ENCODE results near the gene GTF2I.
"Not testable (repeated sequence)": the region's sequence is repeated elsewhere in the genome, so short reads cannot be mapped to it uniquely, and the experiment has no call there.

The GTF2I gene

GRCh38 chr7:74717889-74718288 is 60.4 kb downstream of the GTF2I start:
- no peak for DNase-seq (ENCODE audit: low spot score)

GRCh38 chr7:74718336-74718735 is 60.8 kb downstream of the GTF2I start:
- DNase-seq (ENCODE audit: low spot score), result no peak

GRCh38 chr7:74722153-74722552 is 64.6 kb downstream of the GTF2I start:
- no peak for DNase-seq (ENCODE audit: low spot score)

- no peak for DNase-seq (ENCODE audit: low spot score)
Observed at GRCh38 chr7:74725840-74726239, 68.3 kb downstream of the GTF2I start.

- DNase-seq (ENCODE audit: low spot score), result no peak
Observed at GRCh38 chr7:74726309-74727101, 69.0 kb downstream of the GTF2I start.

- DNase-seq (ENCODE audit: low spot score), result not testable (repeated sequence)
Observed at GRCh38 chr7:74728686-74729085, 71.2 kb downstream of the GTF2I start.

- DNase-seq (ENCODE audit: low spot score), result not testable (repeated sequence)
Observed at GRCh38 chr7:74730186-74730585, 72.7 kb downstream of the GTF2I start.

GRCh38 chr7:74739974-74740703 is 82.6 kb downstream of the GTF2I start:
- DNase-seq (ENCODE audit: low spot score), result not testable (repeated sequence)

GRCh38 chr7:74743936-74744557 is 86.5 kb downstream of the GTF2I start:
- not testable (repeated sequence) for DNase-seq (ENCODE audit: low spot score)

GRCh38 chr7:74753921-74754482 is 96.5 kb downstream of the GTF2I start:
- DNase-seq (ENCODE audit: low spot score), result not testable (repeated sequence)

- not testable (repeated sequence) for DNase-seq (ENCODE audit: low spot score)
Observed at GRCh38 chr7:74756673-74757072, 99.2 kb downstream of the GTF2I start.

- not testable (repeated sequence) for DNase-seq (ENCODE audit: low spot score)
Observed at GRCh38 chr7:74758268-74758667, 100.8 kb downstream of the GTF2I start.

- not testable (repeated sequence) for DNase-seq (ENCODE audit: low spot score)
Observed at GRCh38 chr7:74758982-74759381, 101.5 kb downstream of the GTF2I start.

GRCh38 chr7:74765205-74765918 is 107.8 kb downstream of the GTF2I start:
- not testable (repeated sequence) for DNase-seq (ENCODE audit: low spot score)

- DNase-seq (ENCODE audit: low spot score), result not testable (repeated sequence)
Observed at GRCh38 chr7:74766509-74766908, 109.0 kb downstream of the GTF2I start.

- DNase-seq (ENCODE audit: low spot score), result not testable (repeated sequence)
Observed at GRCh38 chr7:74766991-74767390, 109.5 kb downstream of the GTF2I start.

GRCh38 chr7:74770062-74770461 is 112.5 kb downstream of the GTF2I start:
- DNase-seq (ENCODE audit: low spot score), result not testable (repeated sequence)

- not testable (repeated sequence) for DNase-seq (ENCODE audit: low spot score)
Observed at GRCh38 chr7:74772093-74772492, 114.6 kb downstream of the GTF2I start.

GRCh38 chr7:74773760-74774750 is 116.5 kb downstream of the GTF2I start, which contains the start of gene NCF1:
TSS of gene NCF1 (plus strand) at chr7:74774011. CDS start at chr7:74774032, 21 bp downstream.
- DNase-seq (ENCODE audit: low spot score), result not testable (repeated sequence)

- DNase-seq (ENCODE audit: low spot score), result not testable (repeated sequence)
Observed at GRCh38 chr7:74775111-74775510, 117.6 kb downstream of the GTF2I start.

Measured in D341Med (cell line).